GM18508 (cell line): ENCODE measurements around the gene TIAM1.
A peak's percentile ranks its signal among the peaks of the same experiment; 100 is the strongest.

Source experiments
- ATAC-seq: cut with Tn5 transposase; IDR thresholded peaks from one replicate; pipeline ENCODE4 v1.9.1; 2021; ENCODE audit warnings: moderate number of reproducible peaks; ENCODE audit not compliant: insufficient read depth, unreplicated experiment

TIAM1 gene

DNA sequence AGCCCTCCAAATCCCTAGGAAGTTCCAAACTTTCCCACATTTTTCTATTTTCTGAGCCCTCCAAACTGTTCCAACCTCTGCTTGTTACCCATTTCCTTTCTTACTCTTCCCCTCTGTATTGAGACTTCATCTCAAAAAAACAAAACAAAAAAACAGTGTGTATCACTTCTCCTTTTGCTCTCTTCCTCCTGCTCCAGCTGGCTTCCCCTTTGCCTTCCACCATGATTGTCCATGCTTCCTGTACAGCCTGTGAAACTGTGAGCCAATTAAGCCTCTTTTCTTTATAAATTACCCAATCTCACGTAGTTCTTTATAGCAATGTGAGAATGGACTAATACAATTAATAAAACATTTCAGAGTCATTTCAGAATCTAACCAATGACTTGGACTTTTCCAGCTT lies 236.2 kb downstream of the TIAM1 start:
- ATAC-seq: no peak

DNA sequence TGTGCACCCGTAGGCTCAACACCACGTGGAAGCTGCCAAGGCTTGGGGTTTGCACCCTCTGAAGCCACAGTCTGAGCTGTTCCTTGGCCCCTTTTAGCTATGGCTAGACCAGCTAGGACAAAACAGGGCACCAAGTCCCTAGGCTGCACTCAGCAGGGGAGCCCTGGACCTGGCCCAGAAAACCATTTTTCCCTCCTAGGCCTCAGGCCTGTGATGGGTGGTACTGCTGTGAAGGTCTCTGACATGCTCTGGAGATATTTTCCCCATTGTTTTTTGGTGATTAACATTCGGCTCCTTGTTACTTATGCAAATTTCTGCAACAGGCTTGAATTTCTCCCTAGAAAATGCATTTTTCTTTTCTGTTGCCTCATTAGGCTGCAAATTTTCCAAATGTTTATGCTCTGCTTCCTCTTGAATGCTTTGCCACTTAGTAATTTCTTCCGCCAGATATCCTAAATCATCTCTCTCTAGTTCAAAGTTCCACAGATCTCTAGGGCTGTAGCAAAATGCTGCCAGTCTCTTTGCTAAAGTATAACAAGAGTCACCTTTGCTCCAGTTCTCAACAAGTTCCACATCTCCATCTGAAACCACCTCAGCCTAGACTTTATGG lies 236.8 kb downstream of the TIAM1 start:
- ATAC-seq: no peak

DNA sequence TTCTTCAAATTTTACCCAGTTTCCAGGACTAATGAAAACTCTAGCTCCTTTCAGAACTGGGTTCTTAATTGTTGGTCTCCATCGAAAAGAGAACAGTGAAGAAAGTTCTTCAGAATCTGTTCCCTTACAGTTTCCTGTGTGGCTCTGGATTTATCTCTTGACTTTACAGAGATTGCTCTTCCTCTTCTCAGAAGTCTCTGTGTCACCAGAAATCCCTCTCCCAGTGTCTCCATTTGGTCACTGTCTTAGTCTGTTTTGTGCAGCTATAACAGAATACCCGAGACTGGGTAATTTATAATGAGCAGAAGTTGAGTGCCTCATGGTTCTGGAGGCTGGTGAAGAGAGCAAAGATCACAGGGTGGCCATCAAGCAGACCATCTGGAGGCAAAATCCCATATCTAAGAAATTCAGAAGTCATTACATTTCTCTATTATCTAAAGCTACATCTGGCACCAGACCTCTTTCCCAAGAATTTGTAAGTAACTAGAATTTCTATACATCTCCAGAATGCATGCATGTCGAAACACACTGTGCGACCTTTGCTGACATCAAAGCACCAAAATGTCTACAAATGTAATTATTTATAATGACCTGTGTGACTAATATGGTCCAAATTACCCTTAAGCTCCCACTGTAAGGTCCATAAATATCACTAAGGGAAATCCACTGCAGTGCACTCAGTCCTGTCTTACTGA lies 240.3 kb downstream of the TIAM1 start:
- no peak for ATAC-seq

DNA sequence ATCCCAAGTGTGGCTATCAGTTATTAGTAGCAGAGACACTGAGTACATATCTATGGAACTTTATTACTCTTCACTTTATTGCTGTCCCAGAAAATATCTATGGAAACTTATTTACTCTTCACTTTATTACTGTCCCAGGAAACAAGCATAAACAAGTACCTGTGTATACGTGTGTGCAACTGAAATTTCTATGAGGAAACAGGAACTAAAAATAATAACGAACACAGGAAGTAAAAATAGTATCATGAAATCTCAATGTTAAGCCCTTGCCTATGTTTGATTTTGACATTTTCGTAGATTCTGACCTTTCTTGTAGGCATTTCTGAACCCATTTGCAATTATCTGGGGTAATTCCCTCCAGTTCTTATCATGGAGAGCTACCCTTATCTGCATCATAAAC lies 240.9 kb downstream of the TIAM1 start:
- ATAC-seq: no peak

DNA sequence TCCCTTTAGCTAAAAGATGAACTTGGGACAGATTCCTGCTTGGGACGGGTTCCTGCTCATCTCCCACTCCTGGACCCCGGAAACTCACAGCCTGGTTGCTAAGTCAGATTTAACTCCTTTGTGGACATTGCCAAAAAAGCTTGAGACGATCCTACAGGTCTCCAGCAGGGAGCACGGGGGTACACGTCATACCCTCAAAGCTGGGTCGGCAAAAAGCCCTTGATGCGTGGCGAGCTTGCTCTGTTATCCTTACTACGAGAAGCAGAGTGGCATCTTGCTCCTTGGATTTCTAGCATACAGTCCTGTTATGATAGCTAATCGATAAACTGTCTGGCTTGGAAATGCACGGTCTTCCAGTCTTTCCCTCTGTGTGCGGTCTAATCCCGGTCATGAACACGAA lies 244.9 kb downstream of the TIAM1 start:
- no peak for ATAC-seq

DNA sequence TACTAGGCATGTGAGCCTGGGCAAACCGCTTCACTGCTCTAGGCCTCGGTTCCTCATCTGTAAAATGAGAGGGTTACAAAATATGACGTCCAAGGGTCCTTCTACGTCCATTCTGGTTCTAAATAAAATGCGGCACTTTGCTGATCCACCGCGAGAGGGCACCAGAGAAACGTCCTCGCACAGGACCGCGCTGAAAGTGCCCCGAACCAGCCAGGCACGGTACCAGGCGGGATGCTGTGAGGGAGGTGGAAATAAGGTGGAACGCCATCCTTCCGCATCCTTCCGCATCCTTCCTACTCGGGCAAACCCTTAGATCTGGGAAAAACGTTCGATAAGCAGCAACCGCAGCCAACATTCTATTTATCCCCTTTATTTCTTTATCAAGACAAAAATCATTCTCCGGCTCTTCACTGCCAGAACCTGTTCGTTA lies 245.5 kb downstream of the TIAM1 start:
- no peak for ATAC-seq

DNA sequence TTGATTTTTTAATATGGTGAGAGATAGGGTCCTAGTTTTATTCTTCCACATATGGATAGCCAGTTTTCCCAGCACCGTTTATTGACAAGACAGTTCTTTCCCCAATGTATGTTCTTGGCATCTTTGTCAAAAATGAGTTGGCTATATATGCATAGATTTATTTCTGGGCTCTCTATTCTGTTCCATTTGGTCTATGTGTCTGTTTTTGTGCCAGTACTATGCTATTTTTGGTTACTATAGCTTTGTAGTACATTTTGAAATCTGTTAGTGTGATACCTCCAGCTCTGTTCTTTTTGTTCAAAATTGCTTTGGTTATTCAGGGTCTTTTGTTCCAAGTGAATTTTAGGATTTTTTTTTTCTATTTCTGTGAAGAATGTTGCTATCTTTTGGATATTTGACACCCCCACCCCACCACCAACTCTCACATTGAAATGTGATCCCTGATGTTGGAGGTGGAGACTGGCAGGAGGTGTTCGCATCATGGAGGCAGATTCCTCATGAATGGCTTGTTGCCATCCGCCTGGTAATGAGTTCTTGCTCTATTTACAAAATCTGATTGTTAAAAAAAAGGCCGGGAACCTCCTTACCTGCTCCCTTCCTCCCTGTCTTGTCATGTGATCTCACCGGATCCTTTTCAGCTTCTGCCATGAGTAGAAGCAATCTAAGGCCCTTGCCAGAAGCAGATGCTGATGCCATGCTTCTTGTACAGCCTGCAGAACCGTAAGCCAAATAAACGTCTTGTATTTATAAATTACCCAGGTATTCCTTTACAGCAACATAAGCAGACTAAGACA lies 251.0 kb downstream of the TIAM1 start:
- no peak for ATAC-seq

DNA sequence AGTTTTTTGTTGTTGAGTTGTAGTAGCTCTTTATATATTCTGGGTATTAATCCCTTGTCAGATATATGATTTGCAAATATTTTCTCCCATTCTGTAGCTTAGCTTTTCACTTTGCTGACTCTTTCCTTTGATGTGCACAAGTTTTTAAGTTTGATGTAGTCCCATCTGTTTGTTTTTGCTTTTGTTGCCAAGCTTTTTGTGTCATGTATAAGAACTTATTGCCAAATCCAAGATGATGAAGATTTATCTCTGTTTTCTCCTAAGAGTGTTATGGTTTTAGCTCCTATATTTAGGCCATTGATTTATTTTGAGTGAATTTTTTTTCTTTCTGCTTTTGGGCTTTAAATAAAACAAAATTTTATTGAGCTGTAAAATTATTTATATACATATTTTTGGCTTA lies 253.7 kb downstream of the TIAM1 start:
- no peak for ATAC-seq

DNA sequence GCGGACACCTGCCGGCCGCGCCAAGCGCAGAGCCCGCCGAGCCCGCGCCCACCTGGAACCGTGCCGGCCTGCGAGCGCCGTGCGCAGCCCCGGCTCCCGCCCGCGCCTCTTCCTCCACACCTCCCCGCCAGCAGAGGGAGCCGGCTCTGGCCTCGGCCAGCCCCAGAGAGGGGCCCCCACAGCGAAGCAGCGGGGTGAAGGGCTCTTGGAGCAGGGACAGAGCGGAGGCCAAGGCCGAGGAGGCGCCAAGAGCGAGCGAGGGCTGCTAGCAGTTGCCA lies 255.6 kb downstream of the TIAM1 start:
- no peak for ATAC-seq

DNA sequence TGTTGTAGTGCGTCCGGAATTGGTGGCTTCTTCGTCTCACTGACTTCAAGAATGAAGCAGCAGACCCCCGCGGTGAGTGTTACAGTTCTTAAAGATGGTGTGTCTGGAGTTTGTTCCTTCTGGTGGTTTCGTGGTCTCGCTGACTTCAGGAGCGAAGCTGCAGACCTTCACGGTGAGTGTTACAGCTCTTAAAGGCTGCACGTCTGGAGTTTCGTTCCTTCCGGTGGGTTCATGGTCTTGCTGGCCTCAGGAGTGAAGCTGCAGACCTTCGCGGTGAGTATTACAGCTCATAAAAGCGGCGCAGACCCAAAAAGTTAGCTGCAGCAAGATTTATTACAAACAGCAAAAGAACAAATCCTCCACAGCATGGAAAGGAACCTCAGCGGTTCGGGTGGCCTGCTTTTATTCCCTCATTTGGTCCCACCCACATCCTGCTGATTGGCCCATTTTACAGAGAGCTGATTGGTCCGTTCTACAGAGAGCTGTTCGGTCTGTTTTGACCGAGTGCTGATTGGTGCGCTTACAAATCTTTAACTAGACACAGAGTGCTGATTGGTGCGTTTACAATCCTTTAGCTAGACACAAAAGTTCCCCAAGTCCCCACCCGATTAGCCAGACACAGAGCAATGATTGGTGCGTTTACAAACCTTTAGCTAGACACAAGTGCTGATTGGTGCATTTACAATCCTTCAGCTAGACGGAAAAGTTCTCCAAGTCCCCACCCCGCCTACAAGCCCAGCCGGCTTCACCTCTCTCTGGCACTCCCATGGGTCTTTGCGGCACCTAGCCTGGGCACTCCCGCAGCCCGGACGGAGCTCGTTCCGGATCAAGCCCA lies 256.2 kb downstream of the TIAM1 start:
- ATAC-seq: no peak

DNA sequence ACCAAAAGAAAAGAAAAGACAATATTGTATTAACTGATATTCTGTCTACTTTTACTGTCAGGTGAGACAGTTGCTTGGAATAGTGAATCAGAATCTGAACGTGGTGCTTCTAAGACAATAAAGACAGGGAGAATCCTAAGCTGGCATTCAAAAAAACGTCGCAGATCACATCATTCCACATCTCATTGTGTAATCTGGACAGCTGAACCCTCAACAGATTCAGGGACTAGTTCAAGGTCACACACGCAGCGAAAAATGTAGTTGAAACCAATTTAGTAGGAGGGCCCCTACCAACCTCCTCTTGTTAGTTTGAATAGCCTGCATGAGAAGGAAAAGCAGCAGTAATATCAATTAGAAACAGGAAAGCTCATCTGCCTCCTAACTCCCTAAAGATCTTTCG lies 259.4 kb downstream of the TIAM1 start:
- ATAC-seq: no peak

DNA sequence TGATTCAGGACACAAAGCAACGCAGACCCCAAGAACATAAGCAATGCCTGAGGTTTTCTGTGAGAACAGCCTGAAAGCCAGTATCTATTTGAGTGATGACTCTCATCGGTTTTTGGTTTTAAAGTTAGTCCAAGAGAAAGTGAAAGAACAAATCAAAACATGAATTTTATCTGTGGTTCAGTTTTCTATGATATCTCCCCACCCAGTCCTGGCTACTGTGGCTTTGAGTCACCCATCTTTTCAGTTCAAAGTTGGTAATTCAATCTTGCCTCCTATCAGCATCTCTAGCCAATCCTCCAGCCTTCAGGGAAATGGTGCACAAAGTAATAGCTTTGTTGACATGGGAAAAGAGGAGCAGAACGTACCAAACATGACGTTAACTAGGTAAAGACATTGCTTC lies 265.3 kb downstream of the TIAM1 start:
- ATAC-seq: peak; percentile 72

DNA sequence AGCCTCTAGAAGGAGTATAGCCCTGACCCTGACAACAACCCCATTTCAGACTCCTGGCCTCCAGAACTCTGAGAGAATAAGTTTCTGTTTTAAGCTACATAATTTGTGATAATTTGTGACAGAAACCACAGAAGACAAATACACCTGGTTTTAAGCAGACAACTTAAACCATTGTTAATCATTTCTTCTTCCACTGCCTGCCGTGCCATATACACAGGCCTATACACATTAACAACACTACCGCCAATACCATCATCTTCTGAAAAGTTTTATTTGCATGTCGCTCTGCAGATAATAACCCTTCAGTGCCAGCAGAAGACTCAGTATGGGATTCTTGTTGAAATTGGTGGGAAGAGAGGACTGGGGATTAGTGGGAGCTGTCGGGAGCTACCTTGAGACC lies 265.8 kb downstream of the TIAM1 start:
- no peak for ATAC-seq

DNA sequence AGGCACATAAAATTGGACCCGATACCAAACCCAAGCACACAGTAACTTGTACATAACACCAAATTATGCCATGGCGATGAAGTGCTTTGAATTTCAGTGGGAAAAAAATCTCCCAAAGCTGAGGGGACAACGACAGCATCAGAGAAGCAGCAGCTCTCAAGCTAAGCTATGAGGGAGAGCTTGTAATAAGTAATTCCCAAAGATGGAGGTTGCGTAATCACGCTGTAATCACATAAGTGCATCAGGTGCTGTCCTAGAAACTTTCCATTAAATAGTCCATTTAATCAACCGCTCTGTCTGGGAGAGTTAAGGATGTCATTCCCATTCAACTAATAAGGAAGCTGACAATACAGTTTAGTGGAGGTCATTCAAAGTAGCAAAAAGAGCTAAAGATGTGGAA lies 268.2 kb downstream of the TIAM1 start:
- ATAC-seq: no peak

DNA sequence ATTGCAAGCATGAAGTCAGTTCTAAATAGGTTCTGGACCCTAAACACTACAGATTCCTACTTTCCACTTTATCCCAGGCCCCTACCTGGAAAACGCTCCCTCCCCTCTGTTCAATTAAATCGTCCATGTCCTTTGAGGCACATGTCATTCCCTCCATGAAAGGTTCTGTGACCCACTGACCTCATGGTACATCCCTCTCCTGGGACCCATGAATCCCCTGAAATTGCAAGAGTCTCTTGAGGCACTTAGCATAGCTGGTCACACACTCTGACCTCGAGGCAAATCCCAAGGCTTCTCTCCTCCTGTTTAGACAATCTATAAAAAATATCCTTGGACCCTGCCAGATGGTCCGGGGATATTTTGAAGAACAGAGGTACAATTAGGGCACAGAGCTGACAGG lies 271.5 kb downstream of the TIAM1 start:
- ATAC-seq: no peak
